ENCODE data around the gene CPAMD8. TPM values are rescaled to one million over a fixed set of nuclear protein-coding genes. Genes with fewer than 3 reads are reported as not detected.
"Not testable (repeated sequence)": the region's sequence is repeated elsewhere in the genome, so short reads cannot be mapped to it uniquely, and the experiment has no call there.

Gene CPAMD8
- total and polyA plus RNA-seq, 4 donors = 1.9 to 11.9 (median 4.0) TPM

DNA sequence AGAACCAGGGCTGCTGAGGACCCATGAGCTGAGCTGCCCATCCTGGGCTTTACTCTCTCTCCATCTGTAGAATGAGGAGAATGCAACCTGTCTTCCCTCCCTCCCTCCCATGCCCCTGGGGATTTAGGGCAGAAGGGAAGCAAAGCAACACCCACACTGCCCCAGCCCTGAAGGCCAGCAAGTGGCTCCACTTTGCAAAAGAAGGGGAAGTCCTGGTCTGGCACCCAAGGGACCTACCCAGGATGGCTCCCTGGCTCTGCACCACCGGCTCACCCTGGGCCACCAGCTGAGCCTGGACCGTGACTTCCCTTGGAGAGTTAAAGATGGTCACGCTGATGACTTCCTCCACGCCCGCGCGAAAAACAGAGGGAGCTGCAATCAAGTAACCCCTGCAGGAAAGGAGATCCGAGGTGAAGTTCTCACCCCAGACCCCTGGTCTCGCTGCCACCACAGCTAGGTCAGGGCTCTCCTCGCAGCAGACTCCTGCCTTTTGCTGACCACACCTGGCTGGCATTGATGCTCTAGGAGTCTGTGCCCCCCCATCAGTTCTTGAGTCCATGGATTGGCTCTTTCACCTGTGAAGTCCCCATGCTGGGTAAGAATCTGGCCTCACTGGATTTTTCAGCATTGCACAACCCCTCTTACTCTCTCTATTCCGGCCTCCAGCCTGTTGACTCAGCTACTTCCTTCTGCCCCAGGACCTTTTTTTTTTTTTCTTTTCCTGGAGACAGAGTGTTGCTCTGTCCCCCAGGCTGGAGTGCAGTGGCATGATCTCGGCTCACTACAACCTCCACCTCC lies 4.6 kb downstream of the CPAMD8 start:
- ATAC-seq (ENCODE audit: low FRiP score) (no peak), DNase-seq (no peak)
- Histone ChIP-seq H3K9me3 (ENCODE audit: control insufficient read depth, low read length) (peaks cover 9% of the 10 kb centered on the region), H3K27me3 (ENCODE audit: control insufficient read depth in 1 of 2, insufficient read depth in 2 of 2, low read length in 1 of 2) (peaks cover 0 to 1% of the 10 kb centered on the region in 2 donors), H3K4me1 (ENCODE audit: control insufficient read depth in 1 of 2, insufficient read depth in 2 of 2, low read length in 2 of 2) (no peaks in the 10 kb centered on the region), H3K27ac (ENCODE audit: low read depth in 1 of 2, low read length in 2 of 2) (no peak overlapping the region), H3K4me3 (ENCODE audit: low read length in 2 of 2) (no peak overlapping the region), H3K36me3 (ENCODE audit: control insufficient read depth in 1 of 2, insufficient read depth in 2 of 2, low read length in 1 of 2) (no peaks in the 10 kb centered on the region)
- WGBS, 2 donors = 83 to 95% methylated on average over 12 of the region's 12 CpGs
- intact Hi-C loops (cut with DNase I) = no loop called here

DNA sequence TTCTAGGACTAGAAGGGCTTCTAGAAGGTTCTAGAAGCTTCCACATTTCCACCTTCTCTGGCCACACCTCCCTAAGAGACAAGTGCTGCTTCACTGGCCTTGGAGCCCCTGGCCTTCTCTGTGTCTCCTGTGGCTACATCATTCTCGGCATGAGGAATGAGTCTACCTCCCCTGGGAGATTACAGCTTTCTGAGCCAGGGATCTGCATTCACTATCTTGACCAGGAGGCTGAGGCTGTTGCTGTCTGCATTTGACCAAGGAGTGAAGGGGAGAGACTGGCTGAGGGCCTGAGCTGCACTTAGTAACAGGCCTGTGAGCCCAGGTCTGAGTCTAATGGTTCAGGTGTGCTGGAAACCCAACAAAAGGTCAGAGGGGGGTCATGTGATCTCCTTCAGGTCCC lies 5.3 kb downstream of the CPAMD8 start:
- Histone ChIP-seq H3K9me3 (ENCODE audit: control insufficient read depth, low read length) (peaks cover 9% of the 10 kb centered on the region), H3K36me3 (ENCODE audit: control insufficient read depth in 1 of 2, insufficient read depth in 2 of 2, low read length in 1 of 2) (no peaks in the 10 kb centered on the region), H3K4me3 (ENCODE audit: low read length in 2 of 2) (no peak overlapping the region), H3K4me1 (ENCODE audit: control insufficient read depth in 1 of 2, insufficient read depth in 2 of 2, low read length in 2 of 2) (no peaks in the 10 kb centered on the region), H3K27me3 (ENCODE audit: control insufficient read depth in 1 of 2, insufficient read depth in 2 of 2, low read length in 1 of 2) (peaks cover 0 to 1% of the 10 kb centered on the region in 2 donors), H3K27ac (ENCODE audit: low read depth in 1 of 2, low read length in 2 of 2) (no peak overlapping the region)
- ATAC-seq (ENCODE audit: low FRiP score) (no peak), DNase-seq (no peak)
- WGBS, 2 donors = 73 to 77% methylated on average over 1 of the region's 1 CpG
- intact Hi-C loops (cut with DNase I) = no loop called here

DNA sequence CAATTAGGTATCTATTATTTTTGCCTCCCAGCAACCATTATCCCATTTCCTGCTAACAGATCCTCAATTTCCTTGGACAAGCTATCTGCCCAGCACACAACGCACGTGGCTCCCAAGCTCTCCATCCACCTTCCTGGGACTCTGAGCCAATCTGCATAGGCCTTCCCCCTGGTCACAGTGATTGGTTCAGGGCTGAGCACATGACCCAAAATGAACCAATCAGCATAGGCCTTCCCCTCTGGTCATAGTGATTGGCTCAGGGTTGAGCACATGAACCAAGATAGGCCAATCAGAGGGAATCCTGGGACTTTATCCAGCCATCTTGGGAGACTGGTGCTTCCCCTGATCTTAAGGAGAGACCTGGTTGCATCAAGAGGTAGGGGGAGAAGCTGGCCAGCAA lies 5.8 kb downstream of the CPAMD8 start:
- ATAC-seq (ENCODE audit: low FRiP score) = no peak
- peaks cover 0 to 1% of the 10 kb centered on the region in 2 donors for H3K27me3 ChIP-seq (ENCODE audit: control insufficient read depth in 1 of 2, insufficient read depth in 2 of 2, low read length in 1 of 2)
- no peaks in the 10 kb centered on the region for H3K4me1 ChIP-seq (ENCODE audit: control insufficient read depth in 1 of 2, insufficient read depth in 2 of 2, low read length in 2 of 2)
- DNase-seq = no peak
- H3K27ac ChIP-seq (ENCODE audit: low read depth in 1 of 2, low read length in 2 of 2) = no peak overlapping the region
- no peak overlapping the region for H3K4me3 ChIP-seq (ENCODE audit: low read length in 2 of 2)
- no peaks in the 10 kb centered on the region for H3K36me3 ChIP-seq (ENCODE audit: control insufficient read depth in 1 of 2, insufficient read depth in 2 of 2, low read length in 1 of 2)
- H3K9me3 ChIP-seq (ENCODE audit: control insufficient read depth, low read length) = peaks cover 9% of the 10 kb centered on the region
- intact Hi-C loops (cut with DNase I) = no loop called here
- 69 to 77% methylated on average over 2 of the region's 2 CpGs for WGBS, 2 donors

DNA sequence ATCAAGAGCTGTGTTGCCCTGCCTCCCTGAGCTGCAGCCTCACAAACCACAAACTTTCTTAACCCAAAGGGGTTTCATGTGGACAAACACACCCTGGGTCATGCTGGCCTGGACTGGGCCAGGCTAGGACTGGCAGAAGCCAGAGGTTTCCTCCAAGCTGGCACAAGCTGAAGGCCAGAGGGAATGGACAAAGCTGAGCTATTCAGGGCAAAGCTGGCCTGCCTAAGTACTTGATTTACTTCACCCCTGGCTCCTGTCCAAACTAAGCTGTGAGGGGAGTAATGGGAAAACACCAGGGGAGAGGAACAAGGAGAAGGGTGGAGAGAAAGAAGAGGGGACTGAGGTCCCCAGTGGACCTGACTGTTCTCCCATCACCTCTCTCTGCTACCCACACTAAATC lies 6.2 kb downstream of the CPAMD8 start:
- H3K9me3 ChIP-seq (ENCODE audit: control insufficient read depth, low read length) = peaks cover 9% of the 10 kb centered on the region
- H3K27ac ChIP-seq (ENCODE audit: low read depth in 1 of 2, low read length in 2 of 2) = no peak overlapping the region
- H3K27me3 ChIP-seq (ENCODE audit: control insufficient read depth in 1 of 2, insufficient read depth in 2 of 2, low read length in 1 of 2) = peaks cover 0 to 1% of the 10 kb centered on the region in 2 donors
- intact Hi-C loops (cut with DNase I) = no loop called here
- H3K4me3 ChIP-seq (ENCODE audit: low read length in 2 of 2) = no peak overlapping the region
- DNase-seq = no peak
- ATAC-seq (ENCODE audit: low FRiP score) = no peak
- no peaks in the 10 kb centered on the region for H3K36me3 ChIP-seq (ENCODE audit: control insufficient read depth in 1 of 2, insufficient read depth in 2 of 2, low read length in 1 of 2)
- no peaks in the 10 kb centered on the region for H3K4me1 ChIP-seq (ENCODE audit: control insufficient read depth in 1 of 2, insufficient read depth in 2 of 2, low read length in 2 of 2)

DNA sequence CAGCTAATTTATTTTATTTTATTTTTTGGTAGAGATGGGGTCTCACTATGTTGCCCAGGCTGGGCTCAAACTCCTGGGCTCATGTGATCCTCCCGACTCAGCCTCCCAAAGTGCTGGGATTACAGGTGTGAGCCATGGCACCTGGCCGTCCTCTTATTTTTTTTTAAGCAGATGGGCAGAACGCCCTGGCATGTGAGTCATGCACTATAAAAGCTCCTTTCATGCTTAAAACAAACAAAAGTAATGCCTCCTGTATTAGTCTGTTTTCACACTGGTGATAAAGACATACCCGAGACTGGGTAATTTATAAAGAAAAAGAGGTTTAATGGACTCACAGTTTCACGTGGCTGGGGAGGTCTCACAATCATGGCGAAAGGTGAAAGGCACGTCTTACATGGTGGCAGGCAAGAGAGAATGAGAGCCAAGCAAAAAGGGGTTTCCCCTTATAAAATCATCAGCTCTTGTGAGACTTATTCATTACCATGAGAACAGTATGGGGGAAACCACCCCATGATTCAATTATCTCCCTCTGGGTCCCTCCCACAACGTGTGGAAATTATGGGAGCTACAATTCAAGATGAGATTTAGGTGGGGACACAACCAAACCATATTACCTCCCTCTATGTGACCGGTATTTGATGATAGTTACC lies 12.3 kb downstream of the CPAMD8 start:
- WGBS, 2 donors = 47 to 50% methylated on average over 9 of the region's 9 CpGs
- H3K36me3 ChIP-seq (ENCODE audit: control insufficient read depth in 1 of 2, insufficient read depth in 2 of 2, low read length in 1 of 2); intact Hi-C loops (cut with DNase I): not testable (repeated sequence)

DNA sequence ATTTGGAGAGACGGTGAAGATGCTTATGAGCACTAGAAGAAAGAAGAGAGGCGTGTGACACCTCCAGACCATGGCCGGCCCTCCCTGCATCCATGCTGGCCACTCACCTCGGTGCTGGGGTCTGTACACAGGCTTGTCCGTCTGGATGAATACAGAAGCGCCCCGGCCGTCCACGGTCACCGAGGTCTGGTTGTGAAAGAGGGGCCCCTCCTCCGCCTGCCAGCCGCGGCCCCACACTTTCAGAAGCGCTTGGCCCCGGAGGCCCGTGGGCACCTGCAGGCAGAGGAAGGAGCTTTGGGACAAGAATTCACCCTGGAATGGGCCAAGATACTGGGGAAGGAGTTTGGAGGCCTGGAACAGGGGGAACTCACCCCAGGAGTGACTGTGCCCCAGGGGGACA lies 15.1 kb downstream of the CPAMD8 start:
- no peak overlapping the region for H3K4me3 ChIP-seq (ENCODE audit: low read length in 2 of 2)
- DNase-seq (no peak), ATAC-seq (ENCODE audit: low FRiP score) (no peak)
- H3K9me3 ChIP-seq (ENCODE audit: control insufficient read depth, low read length) = peaks cover 1% of the 10 kb centered on the region
- no peaks in the 10 kb centered on the region for H3K27me3 ChIP-seq (ENCODE audit: control insufficient read depth in 1 of 2, insufficient read depth in 2 of 2, low read length in 1 of 2)
- intact Hi-C loops (cut with DNase I) = no loop called here
- WGBS, 2 donors = 90% methylated on average over 16 of the region's 16 CpGs
- no peak overlapping the region for H3K27ac ChIP-seq (ENCODE audit: low read depth in 1 of 2, low read length in 2 of 2)
- H3K36me3 ChIP-seq (ENCODE audit: control insufficient read depth in 1 of 2, insufficient read depth in 2 of 2, low read length in 1 of 2) = no peaks in the 10 kb centered on the region
- H3K4me1 ChIP-seq (ENCODE audit: control insufficient read depth in 1 of 2, insufficient read depth in 2 of 2, low read length in 2 of 2) = no peaks in the 10 kb centered on the region

More for the DNA sequence above, 12.3 kb downstream of the CPAMD8 start:
- H3K27ac ChIP-seq (ENCODE audit: low read depth in 1 of 2, low read length in 2 of 2); ATAC-seq (ENCODE audit: low FRiP score); DNase-seq; H3K9me3 ChIP-seq (ENCODE audit: control insufficient read depth, low read length); H3K4me3 ChIP-seq (ENCODE audit: low read length in 2 of 2); H3K4me1 ChIP-seq (ENCODE audit: control insufficient read depth in 1 of 2, insufficient read depth in 2 of 2, low read length in 2 of 2); H3K27me3 ChIP-seq (ENCODE audit: control insufficient read depth in 1 of 2, insufficient read depth in 2 of 2, low read length in 1 of 2): not testable (repeated sequence)

DNA sequence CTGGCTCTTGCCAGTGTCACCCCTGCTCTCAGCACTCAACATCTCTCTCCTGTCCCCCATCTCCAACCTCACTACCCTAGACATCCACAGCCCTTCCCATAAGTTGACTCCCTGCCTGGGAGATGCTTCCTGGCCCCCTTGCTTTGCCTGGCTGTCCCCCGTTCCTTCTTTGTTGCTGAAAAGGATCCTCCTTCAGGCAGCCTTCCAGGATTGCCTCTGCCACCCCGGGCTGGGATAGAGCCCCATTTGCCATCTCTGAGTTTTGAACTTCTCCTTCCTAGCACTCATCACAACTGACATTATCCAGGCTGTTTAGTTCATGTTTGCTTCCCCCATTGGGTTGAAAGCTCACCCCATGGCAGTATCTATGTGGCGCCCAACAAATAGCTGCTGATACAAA lies 20.0 kb downstream of the CPAMD8 start:
- Histone ChIP-seq H3K4me1 (ENCODE audit: control insufficient read depth in 1 of 2, insufficient read depth in 2 of 2, low read length in 2 of 2) (no peaks in the 10 kb centered on the region), H3K27me3 (ENCODE audit: control insufficient read depth in 1 of 2, insufficient read depth in 2 of 2, low read length in 1 of 2) (no peaks in the 10 kb centered on the region), H3K4me3 (ENCODE audit: low read length in 2 of 2) (no peak overlapping the region), H3K9me3 (ENCODE audit: control insufficient read depth, low read length) (peaks cover 1% of the 10 kb centered on the region), H3K36me3 (ENCODE audit: control insufficient read depth in 1 of 2, insufficient read depth in 2 of 2, low read length in 1 of 2) (no peaks in the 10 kb centered on the region), H3K27ac (ENCODE audit: low read depth in 1 of 2, low read length in 2 of 2) (no peak overlapping the region)
- intact Hi-C loops (cut with DNase I) = no loop called here
- WGBS, 2 donors = 90 to 94% methylated on average over 3 of the region's 3 CpGs
- no peak for DNase-seq
- no peak for ATAC-seq (ENCODE audit: low FRiP score)

DNA sequence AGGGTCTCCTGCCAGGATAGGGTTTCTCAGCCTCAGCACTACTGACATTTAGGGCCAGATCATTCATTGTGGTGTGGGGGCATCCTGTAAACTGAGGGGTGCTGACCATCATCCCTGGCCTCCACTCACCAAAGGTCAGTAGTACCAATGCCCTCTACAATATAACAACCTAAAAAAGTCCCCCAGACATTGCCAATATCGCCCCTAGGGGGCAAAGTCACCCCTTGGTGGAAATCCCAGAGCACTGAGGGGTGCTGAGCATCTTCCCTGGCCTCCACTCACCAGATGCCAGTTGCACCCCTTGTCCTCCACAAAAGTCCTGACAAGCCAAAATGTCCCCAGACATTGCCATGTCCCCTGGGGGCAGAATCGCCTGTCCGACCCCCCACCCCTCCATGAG lies 21.6 kb downstream of the CPAMD8 start:
- DNase-seq (no peak), ATAC-seq (ENCODE audit: low FRiP score) (no peak)
- Histone ChIP-seq H3K36me3 (ENCODE audit: control insufficient read depth in 1 of 2, insufficient read depth in 2 of 2, low read length in 1 of 2) (no peaks in the 10 kb centered on the region), H3K27me3 (ENCODE audit: control insufficient read depth in 1 of 2, insufficient read depth in 2 of 2, low read length in 1 of 2) (no peaks in the 10 kb centered on the region), H3K27ac (ENCODE audit: low read depth in 1 of 2, low read length in 2 of 2) (no peak overlapping the region), H3K4me1 (ENCODE audit: control insufficient read depth in 1 of 2, insufficient read depth in 2 of 2, low read length in 2 of 2) (no peaks in the 10 kb centered on the region), H3K4me3 (ENCODE audit: low read length in 2 of 2) (no peak overlapping the region), H3K9me3 (ENCODE audit: control insufficient read depth, low read length) (peaks cover 1% of the 10 kb centered on the region)
- 64 to 72% methylated on average over 3 of the region's 3 CpGs for WGBS, 2 donors
- intact Hi-C loops (cut with DNase I) = no loop called here

DNA sequence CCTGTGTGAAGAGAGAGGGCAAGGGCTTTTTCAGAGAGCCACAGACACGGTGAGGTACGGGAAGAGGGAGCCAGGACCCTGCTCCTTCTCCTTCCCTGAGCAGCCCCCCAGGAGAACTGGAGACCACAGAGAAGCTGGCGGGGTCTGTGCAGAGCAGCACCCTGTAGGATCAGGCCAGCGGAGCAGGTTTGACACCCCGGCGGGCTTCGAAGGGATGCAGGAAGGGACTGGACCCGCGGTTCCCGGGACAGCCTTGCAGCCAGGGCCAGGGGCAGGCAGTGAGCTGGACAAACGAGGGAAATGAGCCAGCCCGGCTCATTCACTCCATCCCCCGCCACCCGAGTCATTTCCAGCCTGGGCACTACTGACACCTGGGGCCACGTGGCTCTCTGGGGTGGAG lies 22.2 kb downstream of the CPAMD8 start:
- H3K27ac ChIP-seq (ENCODE audit: low read depth in 1 of 2, low read length in 2 of 2) = no peak overlapping the region
- H3K4me3 ChIP-seq (ENCODE audit: low read length in 2 of 2) = no peak overlapping the region
- peaks cover 1% of the 10 kb centered on the region for H3K9me3 ChIP-seq (ENCODE audit: control insufficient read depth, low read length)
- no peaks in the 10 kb centered on the region for H3K27me3 ChIP-seq (ENCODE audit: control insufficient read depth in 1 of 2, insufficient read depth in 2 of 2, low read length in 1 of 2)
- no peak for ATAC-seq (ENCODE audit: low FRiP score)
- WGBS, 2 donors = 85 to 87% methylated on average over 15 of the region's 15 CpGs
- no peak for DNase-seq
- intact Hi-C loops (cut with DNase I) = no loop called here
- H3K36me3 ChIP-seq (ENCODE audit: control insufficient read depth in 1 of 2, insufficient read depth in 2 of 2, low read length in 1 of 2) = no peaks in the 10 kb centered on the region
- no peaks in the 10 kb centered on the region for H3K4me1 ChIP-seq (ENCODE audit: control insufficient read depth in 1 of 2, insufficient read depth in 2 of 2, low read length in 2 of 2)

All from aorta (tissue), 5 donors.